NCI-H82 treated with DMSO at 0.1 percent for 48 hours (cell line): ENCODE data around the gene CDK14.

Experiments
- DNase-seq: peaks from one replicate; lab custom pipeline; 2025; ENCODE audit not compliant: unreplicated experiment; lab: John Stamatoyannopoulos, UW

Gene CDK14

DNA sequence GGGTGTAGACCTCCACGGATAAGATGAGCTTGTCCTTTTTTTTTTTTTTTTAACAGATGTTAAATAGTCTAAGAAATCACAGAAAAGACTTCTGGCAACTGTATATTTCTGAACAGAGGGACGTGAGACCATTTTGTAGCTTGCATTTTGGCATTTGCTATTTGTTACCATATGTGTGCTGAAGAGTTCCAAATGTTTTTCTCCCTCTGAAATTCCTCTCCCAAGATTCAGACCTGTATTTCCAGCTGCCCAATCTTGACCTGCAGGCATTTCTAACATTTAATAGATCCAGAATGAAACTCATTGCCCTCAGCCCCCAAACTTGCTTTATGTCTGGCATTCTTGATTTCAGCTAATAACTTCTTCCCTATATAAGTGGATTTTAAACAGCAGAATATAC, 445.0 kb downstream of the CDK14 start:
- DNase-seq: no peak

DNA sequence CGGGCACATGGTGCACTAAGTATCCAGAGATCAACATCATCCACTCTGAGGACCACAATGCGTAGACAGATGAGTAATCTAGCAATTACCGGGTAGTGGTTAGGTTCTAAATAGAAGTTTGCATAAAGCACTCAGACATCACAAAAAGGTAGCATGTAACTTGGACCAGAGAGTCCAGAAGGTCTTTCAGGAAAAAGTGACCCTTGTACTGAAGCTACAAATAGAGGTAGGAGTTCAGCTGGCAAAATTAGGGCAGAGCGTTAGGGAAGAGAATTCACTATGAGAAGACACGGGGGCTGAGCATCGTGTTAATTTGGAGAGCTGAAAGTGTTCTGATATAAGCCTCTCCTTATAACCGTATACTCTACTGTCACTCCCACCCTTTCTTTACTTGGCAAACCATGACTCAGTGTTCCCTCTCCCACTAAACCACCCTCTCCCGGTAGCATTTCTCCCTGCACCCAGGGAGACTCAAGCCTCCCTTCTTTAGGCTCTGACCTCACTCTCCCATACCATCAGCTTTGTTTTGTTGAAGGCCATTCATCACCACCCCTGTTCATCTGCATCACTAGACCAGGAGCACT, 445.9 kb downstream of the CDK14 start:
- no peak for DNase-seq

DNA sequence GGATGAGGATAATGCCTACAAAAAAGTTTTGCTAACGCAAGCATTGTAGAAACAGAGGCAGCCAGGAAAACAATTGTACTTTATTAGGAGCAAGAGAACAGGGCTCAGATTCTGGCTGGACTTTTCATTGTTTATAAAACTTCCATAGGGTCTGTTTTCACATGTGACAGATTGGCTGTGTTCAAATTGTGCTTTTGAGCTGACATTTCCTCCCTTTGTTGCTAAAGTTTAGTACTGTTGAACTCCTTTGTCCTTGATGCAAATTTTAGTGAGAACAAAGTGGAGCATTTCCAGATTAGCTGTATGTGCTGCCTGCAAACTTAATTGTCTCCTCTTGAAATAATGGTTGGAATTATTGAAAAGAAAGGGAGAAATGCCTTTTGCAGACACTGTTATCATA, 447.1 kb downstream of the CDK14 start:
- DNase-seq: no peak

DNA sequence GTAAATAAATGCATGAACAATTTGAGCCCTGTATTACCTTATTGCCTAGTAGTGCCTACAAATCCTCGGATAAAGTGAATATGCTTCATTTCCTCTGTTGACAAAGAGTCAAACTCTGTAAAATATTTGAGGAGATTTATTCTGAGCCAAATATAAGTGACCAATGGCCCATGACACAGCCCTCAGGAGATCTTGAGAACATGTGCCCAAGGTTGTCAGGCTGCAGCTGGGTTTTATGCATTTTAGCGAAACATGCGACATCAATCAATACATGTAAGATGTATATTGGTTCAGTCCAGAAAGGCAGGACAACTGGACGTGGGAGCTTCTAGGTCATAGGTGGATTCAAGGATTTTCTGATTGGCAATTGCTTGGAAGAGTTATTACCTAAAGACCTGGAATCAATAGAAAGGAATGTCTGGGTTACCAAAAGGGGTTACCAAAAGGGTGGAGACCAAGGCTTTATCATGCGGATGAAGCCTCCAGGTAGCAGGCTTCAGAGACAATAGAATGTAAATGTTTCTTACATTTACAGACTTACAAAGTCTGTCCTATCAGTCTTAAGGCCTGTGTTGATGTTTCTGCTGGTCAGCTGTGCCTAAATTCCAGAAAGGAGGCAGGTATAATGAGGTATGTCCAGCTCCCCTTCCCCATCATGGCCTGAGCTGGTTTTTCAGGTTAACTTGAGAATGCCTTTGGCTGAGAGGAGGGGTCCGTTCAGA, 448.0 kb downstream of the CDK14 start:
- no peak for DNase-seq

DNA sequence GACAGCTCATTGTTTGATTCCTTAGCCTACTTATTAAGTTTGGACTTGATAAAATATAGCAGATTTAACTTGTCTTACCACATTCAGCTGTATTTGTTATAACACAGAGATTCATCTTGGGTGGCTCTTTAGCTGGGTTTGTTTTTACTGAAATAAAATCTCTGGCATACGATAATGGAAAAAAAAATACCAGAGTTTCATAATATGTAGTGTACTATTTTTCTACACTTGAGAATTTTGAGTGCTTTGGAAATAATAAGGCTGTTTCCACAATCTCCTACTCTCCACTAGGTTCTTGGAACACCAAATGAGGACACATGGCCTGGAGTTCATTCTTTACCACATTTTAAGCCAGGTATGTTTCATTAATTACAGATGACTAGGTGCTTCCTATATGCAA, 449.5 kb downstream of the CDK14 start:
- DNase-seq: no peak

DNA sequence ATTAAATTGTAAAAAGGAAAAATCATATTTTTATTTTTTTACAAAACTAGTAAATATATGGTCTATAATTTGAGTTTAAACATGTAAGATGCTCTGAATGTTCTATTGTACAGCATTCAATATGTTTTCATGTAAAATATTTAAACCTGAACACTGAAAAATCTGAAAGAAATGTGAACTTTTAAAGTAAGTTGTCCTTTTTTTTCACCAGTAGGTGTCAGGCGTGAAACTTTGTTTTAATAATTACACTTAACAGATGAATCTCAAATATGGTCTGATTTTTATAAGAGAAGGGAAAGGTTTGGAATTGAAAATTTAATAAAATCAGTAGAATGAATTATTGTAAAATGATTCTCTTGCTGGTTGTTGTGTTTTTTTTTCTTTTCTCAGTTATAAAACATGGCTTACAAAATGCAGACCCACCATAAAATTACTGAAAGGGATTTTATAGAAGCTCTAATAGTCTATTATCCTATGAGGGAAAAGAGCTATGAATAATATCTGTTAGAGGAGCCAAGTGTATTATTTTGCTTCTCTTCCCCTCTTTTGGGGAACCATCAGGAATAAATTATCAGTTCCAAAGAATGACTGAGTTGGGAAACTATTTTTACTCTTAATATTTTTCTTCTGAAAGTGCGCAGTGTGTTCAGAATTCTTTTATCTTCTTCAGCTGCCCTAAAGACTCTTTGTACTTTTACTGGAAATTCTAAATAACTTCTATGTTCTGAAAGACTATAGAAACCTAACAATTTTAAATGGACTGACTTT, 450.4 kb downstream of the CDK14 start:
- no peak for DNase-seq

DNA sequence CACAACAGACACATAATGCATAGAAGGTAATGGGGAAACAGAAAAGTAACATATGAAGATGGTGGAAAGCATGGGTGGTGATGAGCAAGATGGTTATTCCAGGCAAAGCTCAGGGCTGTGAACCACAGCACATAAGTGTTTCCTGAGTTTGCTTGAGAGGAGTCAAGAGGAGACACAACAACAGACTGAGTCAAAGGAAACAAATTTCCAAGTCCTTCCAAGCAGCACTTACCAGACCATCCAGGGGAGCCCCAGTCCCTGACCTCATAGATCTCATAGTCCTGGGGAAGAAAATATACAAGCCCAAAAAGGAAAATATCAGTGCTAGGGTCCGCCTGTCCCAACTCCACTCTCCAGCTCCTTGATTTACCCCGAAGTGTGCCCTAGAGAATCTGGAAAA, 451.5 kb downstream of the CDK14 start:
- no peak for DNase-seq

DNA sequence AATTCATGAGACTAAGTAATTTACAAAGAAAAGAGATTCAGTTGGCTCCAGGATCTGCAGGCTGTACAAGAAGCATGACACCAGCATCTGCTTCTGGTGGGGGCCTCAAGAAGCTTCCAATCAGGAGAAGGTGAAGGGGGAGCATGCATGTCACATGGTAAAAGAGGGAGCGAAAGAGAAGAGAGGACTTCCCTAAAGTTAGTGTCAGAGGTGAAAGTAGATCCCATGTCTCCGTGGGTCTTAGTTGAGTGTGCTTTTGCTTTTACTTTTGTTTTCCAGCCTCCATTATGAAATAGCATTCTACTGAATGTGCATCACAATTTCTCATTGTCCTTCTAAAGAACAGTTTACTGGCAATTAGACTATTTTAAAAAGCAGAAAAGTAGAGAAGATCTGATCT, 454.6 kb downstream of the CDK14 start:
- DNase-seq: no peak

DNA sequence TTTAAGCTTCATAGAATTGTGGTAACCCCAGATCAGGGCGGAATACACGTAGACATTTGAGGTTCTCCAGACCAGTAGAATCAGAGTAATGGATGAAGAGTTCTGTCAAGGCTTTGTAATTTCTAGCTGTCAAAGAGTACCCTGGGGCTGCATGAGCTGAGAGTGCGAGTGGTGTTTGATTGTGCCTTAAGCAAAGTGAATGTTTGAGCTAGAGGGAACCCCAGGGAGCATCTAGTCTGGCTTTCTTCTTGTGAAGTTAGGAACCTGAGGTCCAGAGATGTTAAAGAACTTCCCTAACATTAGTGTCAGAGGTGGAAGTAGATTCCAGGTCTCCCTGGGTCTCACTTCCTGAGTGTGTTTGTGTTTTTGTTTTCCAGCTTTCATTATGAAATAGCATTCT, 455.8 kb downstream of the CDK14 start:
- DNase-seq: no peak

DNA sequence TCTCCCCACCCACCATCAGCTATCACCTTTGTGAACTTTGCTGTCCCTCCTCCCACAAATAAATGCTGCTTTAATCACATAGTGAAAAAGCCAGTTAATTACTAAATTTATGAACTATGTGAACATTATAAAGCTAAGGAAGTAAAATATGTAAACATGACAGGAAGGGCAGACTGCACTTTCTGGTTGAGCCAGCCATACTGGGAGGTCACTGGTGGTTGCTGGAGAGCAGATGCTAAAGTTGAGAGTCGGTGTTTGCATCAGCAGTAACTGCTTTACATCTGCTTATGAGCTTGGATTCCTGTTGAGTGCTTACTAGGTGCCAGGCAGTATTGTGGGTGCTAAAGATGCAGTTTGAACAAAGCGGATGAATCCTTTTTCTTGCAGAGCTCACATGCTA, 458.3 kb downstream of the CDK14 start:
- DNase-seq: no peak

DNA sequence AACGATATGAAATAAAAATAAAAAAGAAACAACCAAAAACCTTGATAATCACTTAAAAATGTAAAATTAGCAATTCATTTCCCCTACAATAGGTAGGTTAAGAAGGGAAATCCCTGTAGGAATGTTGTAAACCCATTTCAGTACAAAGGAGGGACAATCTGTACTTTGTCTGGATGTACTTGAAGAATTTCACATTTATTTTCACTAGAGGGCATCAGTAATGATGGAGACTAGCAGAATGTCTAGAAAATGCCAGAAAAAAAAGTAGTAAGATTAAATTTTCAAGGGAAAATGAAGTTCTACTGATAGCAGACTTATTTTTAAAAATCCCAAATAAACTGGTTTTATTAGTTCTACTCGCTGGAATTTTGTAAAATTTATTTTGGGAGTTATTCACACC, 459.1 kb downstream of the CDK14 start:
- DNase-seq: no peak

DNA sequence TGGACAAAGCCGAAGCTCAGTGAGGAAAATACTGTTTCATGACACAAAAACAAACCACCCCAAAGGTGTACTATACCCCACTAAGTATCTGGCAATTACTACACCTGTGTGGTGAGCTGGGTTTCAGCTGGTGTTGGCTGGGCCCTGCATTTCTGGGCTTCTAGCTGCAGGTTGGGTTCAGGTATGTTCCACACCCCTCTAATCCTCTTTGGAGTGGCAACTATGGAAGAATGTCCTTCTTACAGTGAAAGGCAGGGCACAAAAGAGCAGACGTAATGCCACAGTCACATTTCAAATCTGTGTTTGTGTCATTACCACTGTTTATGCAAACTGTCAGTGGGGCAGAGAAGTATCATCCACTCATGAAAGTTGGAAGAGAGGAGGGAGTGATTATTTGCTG, 466.6 kb downstream of the CDK14 start:
- no peak for DNase-seq

DNA sequence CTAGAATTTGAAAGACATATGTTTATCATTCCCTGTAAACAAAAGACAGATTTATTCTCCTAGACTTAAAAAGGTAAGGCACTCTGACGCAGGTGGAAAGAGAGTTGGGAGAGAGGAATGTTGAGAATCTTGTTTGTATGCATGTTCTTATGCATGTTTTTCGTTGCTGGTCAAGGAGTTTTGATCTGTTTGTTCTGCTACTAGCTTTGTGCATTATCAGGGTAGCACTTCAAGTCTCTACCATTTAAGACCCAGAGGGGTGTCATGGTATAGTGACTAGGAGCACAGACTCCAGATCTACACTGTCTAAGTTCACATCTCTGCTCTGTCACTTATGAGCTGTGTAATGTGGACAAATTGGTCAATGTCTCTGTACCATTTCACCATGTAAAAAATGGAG, 467.9 kb downstream of the CDK14 start:
- no peak for DNase-seq

DNA sequence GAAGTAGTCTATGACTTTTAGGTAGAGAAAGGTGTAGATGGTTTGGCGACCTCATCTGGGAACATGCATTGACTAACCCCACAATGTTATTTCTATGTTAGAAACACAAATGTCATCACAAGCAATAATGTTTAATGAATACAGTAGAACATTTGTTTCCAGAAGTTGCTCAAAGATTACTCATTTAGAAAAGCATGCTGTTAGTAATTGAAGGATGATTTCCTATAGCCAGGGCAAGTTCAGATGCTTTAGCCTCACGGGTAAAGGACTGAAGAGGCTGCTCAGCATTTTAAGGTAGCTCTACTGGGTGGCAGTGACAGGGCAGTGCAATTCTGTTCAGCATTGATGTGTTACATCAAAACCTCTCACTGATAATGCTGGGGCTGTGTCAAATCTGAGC, 468.8 kb downstream of the CDK14 start:
- DNase-seq: no peak

DNA sequence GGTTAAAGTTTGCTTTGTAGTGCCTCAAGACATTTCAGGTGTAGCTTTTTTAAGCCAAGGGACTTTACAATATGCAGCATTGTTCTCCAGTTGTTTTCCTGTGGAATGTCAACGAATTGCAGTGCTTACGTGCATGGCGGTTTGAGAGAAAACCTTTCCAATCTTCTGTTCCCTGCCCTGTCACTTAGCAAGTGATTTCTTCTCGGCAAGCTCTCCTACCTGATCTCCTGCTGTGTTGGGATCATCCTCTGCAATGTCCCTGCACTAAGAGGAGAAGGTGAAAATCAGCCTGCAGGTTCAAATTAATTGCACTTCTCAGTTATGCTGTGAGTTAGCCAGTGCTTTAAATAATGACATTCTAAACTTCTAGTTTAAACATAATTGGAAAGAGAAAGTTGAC, 470.5 kb downstream of the CDK14 start:
- no peak for DNase-seq

DNA sequence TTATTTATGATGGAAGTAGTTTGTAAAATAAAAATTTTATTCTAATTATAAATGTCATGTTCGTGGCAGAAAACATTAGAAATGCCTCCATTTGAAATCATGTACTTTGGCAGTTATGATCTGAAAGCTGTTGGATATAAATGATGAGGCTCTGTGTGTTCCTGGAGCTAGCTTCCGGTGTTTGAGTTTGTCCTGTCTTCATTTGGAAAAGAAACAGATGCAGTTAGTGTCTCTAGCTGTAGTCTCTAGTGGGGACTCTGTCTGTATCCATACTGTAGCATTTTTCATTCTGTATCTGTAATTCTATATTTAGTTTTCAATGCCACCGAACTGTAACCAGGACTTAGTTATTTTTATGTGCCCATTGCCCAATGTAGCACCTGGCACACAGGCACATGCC, 471.1 kb downstream of the CDK14 start:
- DNase-seq: no peak

DNA sequence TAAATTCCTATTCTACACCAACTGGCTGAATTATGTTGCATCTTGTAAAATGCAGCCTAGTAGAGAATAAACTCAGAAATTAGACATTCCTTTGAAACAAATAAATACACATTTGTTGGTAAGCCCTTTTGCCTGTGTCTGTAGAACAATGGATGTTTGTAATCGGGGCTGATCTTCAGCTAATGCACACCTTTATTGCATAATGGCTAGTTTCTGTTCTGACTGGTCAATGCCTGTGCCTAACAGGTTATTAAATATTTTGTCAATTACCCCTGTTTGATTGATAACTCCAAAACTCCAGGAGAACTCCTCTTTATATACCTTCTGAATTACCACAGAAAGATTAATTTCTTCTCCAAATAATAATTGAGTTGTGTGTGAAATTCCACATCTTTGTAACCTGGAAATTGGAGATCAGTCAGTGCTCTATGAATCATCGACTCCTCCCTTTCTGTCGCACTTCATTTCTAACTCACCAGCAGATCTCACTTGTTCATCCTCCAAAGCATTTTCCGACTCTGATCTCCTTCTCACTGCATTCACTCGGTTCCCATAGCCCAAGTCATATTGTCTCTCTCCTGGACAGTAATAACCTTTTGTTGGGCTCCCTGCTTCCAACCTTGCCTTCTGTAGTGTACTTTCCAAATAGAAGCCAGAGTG, 472.1 kb downstream of the CDK14 start:
- no peak for DNase-seq

DNA sequence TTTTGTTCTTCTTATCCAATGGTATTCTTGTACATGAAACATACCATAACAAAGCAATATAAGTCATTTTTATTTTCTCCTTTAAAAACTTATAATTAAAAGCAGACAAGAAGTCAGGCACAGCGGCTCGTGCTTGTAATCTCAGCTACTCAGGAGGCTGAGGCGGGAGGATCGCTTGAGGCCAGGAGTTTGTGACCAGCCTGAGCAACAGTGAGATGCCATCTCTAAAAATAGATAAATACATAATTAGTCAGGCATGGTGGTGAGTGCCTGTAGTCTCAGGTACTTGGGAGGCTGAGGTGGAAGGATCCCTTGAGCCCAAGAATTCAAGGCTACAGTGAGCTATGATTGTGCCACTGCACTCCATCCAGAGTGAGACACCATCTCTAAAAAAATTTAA, 473.0 kb downstream of the CDK14 start:
- no peak for DNase-seq

DNA sequence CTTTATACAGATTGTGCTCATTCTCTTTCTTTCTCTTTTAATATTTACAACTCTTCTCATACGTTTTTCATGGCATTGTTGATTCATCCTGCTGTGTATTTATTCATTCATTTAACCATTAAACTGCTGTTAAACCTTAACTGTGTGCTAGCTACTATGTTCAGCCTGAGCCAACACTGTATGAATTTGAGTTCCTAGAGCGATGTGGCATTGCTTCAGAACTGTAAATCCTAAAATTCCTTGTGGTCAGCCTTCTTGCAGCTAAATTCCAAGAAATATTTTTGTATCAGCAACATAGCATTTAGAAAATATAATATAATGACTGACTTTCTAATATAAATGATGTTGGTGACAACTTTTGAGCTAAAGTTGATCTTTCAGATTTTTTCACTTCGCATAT, 483.4 kb downstream of the CDK14 start:
- no peak for DNase-seq

DNA sequence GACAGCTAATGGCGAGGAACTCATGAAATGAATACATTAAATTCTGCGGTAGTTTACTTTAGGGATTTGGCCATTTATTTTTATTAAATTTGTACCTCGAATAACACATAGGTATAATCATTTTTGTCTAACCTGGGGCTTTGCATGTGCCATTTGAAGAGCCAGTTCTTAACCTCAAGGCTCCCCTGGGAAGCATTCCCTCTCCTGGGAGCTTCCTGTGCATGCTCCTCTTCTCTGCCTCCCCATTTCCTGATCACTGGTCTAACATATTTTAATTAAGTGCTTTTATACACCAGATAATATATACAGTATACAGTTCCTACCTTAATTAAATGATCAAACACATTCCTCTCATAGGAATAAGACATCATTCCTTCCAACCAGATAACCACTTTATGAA, 484.2 kb downstream of the CDK14 start:
- no peak for DNase-seq

DNA sequence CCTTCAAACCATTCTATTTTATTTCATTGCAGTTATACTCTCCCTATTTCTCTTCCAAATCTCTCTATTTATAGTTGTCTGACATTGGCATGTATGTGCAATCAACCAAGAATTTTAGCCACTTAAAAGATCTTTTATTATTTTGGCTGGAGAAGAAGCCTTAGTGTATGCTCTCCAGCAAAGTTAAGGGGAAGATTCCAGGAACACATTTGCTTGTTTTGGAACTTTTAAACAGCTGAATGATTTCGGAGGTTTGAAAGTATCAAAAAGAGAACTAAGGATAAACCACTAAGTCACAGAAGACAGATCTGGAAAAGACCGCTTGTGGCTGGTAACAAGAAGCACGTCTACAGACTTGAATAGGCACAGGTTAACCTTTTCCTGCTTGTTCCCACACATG, 485.9 kb downstream of the CDK14 start:
- no peak for DNase-seq
